HepG2 (cell line): ENCODE results near the gene LTB4R. TPM values are rescaled to one million over a fixed set of nuclear protein-coding genes. Genes with fewer than 3 reads are reported as not detected.
A peak's percentile ranks its signal among the peaks of the same experiment; 100 is the strongest.

Source experiments
- ATF7 ChIP-seq, 2 experiments: fragments of 450-650 bp in 1 of 2; sonication (generic) in 1 of 2; formaldehyde crosslinking in 1 of 2; IDR thresholded peaks; 2 replicates each; pipeline versions ENCODE4 v1.4.0 to v1.6.1; 2016 to 2020; ENCODE audit warnings: antibody characterized with exemption in 1 of 2, mild to moderate bottlenecking in 1 of 2, missing genetic modification reagents in 1 of 2
- GATAD2A ChIP-seq: IDR thresholded peaks from 2 replicates; pipeline ENCODE4 v1.6.1; 2016
- KLF11 ChIP-seq: IDR thresholded peaks from 2 replicates; pipeline ENCODE4 v1.6.1; 2016; ENCODE audit warnings: missing compliant biosample characterization
- MAF1 ChIP-seq: sonication (generic); formaldehyde crosslinking; IDR thresholded peaks from 2 replicates; pipeline ENCODE4 v1.5.0; 2020; ENCODE audit warnings: missing genetic modification reagents, borderline replicate concordance
- NCOR1 ChIP-seq: fragments of 200-600 bp; sonication (generic); IDR thresholded peaks from 2 replicates; pipeline ENCODE4 v1.7.0; 2017; ENCODE audit warnings: antibody characterized with exemption, low read length, borderline replicate concordance
- NFATC3 ChIP-seq: sonication (generic); formaldehyde crosslinking; IDR thresholded peaks from 2 replicates; pipeline ENCODE4 v1.5.1; 2020; ENCODE audit warnings: mild to moderate bottlenecking, missing genetic modification reagents
- PHB2 ChIP-seq: fragments of 450-650 bp; IDR thresholded peaks from 2 replicates; pipeline ENCODE4 v1.6.1; 2018; ENCODE audit not compliant: partially characterized antibody
- PHF21A ChIP-seq: sonication (generic); formaldehyde crosslinking; IDR thresholded peaks from 2 replicates; pipeline ENCODE4 v1.5.0; 2020; ENCODE audit warnings: mild to moderate bottlenecking, missing genetic modification reagents
- POLR2A ChIP-seq, 2 experiments: IDR thresholded peaks; 2 replicates each; pipeline ENCODE4 v1.6.1; 2011; ENCODE audit warnings: low read depth in 2 of 2, low read length in 2 of 2, mild to moderate bottlenecking in 1 of 2, moderate library complexity in 1 of 2; ENCODE audit not compliant: insufficient read depth in 1 of 2
- RBM39 ChIP-seq: fragments of 200-400 bp; formaldehyde crosslinking; IDR thresholded peaks from one replicate; pipeline ENCODE4 v1.6.1; 2018; ENCODE audit warnings: antibody characterized with exemption, mild to moderate bottlenecking, low read depth, low read length; ENCODE audit not compliant: poor library complexity, severe bottlenecking
- SP2 ChIP-seq: sonication (generic); formaldehyde crosslinking; IDR thresholded peaks from 2 replicates; pipeline ENCODE4 v1.5.1; 2020; ENCODE audit warnings: mild to moderate bottlenecking, missing genetic modification reagents
- TMF1 ChIP-seq: sonication (generic); formaldehyde crosslinking; IDR thresholded peaks from 2 replicates; pipeline ENCODE4 v1.8.1; 2022; ENCODE audit warnings: low read depth, missing genetic modification reagents
- TSC22D2 ChIP-seq: sonication (generic); formaldehyde crosslinking; IDR thresholded peaks from 2 replicates; pipeline ENCODE4 v1.5.1; 2020; ENCODE audit warnings: missing genetic modification reagents, mild to moderate bottlenecking, borderline replicate concordance
- ZFP1 ChIP-seq: IDR thresholded peaks from 2 replicates; pipeline ENCODE4 v1.6.1; 2016
- ZKSCAN5 ChIP-seq: sonication (generic); formaldehyde crosslinking; IDR thresholded peaks from 2 replicates; pipeline ENCODE4 v1.5.1; 2020; ENCODE audit warnings: mild to moderate bottlenecking, missing genetic modification reagents
- ZNF121 ChIP-seq: sonication (generic); formaldehyde crosslinking; IDR thresholded peaks from 2 replicates; pipeline ENCODE4 v1.5.0; 2020; ENCODE audit warnings: mild to moderate bottlenecking, missing genetic modification reagents
- ZNF230 ChIP-seq: sonication (generic); formaldehyde crosslinking; IDR thresholded peaks from 2 replicates; pipeline ENCODE4 v1.4.0; 2020; ENCODE audit warnings: mild to moderate bottlenecking, missing genetic modification reagents
- ZNF550 ChIP-seq: sonication (generic); formaldehyde crosslinking; IDR thresholded peaks from 2 replicates; pipeline ENCODE4 v1.4.0; 2020; ENCODE audit warnings: mild to moderate bottlenecking, missing genetic modification reagents, borderline replicate concordance
- ZNF562 ChIP-seq: sonication (generic); formaldehyde crosslinking; IDR thresholded peaks from 2 replicates; pipeline ENCODE4 v1.8.0; 2022; ENCODE audit warnings: missing genetic modification reagents, borderline replicate concordance
- polyA plus RNA-seq, 8 experiments: library from polyadenylated mRNA; depleted of rRNA in 3 of 8; stranded (reverse) in 7 of 8; unstranded in 1 of 8; fragments of >200 nt; fragmentation: Illumina TruSeq in 4 of 8; extraction: Trizol in 4 of 8; gene quantifications; 2 replicates each; pipeline versions ENCODE4 v1.2.1 to v1.2.3, GENCODE V29; 2011 to 2016; ENCODE audit warnings: low read depth in 4 of 8, missing spikeins in 1 of 8, mixed read lengths in 1 of 8; ENCODE audit not compliant: insufficient read depth in 1 of 8
- total RNA-seq, 5 experiments: library from RNA; depleted of rRNA; stranded (reverse); fragments of >200 nt; fragmentation: Illumina TruSeq; extraction: Trizol; gene quantifications; 2 replicates each; pipeline ENCODE4 v1.2.3, GENCODE V29; 2016; ENCODE audit warnings: low read depth in 1 of 5
- TF ChIP-seq, protein P1 (sequence below): sonication (generic); formaldehyde crosslinking; IDR thresholded peaks from 2 replicates; pipeline ENCODE4 v1.4.0; 2020; ENCODE audit warnings: mild to moderate bottlenecking, missing genetic modification reagents
- TF ChIP-seq, protein P2 (sequence below): sonication (generic); formaldehyde crosslinking; IDR thresholded peaks from 2 replicates; pipeline ENCODE4 v1.5.1; 2020; ENCODE audit warnings: missing genetic modification reagents, mild to moderate bottlenecking, borderline replicate concordance
- TF ChIP-seq, protein P3 (sequence below): sonication (generic); formaldehyde crosslinking; IDR thresholded peaks from 2 replicates; pipeline ENCODE4 v1.4.0; 2020; ENCODE audit warnings: missing genetic modification reagents

Gene LTB4R
- total and polyA plus RNA-seq, 2 of the 13 experiments (the other 11 are each of a cell fraction or from before 2014, with no cell fraction given) = 3.2 to 8.2 TPM

DNA sequence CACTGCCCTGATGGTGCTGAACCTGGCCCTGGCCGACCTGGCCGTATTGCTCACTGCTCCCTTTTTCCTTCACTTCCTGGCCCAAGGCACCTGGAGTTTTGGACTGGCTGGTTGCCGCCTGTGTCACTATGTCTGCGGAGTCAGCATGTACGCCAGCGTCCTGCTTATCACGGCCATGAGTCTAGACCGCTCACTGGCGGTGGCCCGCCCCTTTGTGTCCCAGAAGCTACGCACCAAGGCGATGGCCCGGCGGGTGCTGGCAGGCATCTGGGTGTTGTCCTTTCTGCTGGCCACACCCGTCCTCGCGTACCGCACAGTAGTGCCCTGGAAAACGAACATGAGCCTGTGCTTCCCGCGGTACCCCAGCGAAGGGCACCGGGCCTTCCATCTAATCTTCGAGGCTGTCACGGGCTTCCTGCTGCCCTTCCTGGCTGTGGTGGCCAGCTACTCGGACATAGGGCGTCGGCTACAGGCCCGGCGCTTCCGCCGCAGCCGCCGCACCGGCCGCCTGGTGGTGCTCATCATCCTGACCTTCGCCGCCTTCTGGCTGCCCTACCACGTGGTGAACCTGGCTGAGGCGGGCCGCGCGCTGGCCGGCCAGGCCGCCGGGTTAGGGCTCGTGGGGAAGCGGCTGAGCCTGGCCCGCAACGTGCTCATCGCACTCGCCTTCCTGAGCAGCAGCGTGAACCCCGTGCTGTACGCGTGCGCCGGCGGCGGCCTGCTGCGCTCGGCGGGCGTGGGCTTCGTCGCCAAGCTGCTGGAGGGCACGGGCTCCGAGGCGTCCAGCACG is 4.7 kb downstream of the LTB4R start (continued):
- TF ChIP-seq, protein P1, sequence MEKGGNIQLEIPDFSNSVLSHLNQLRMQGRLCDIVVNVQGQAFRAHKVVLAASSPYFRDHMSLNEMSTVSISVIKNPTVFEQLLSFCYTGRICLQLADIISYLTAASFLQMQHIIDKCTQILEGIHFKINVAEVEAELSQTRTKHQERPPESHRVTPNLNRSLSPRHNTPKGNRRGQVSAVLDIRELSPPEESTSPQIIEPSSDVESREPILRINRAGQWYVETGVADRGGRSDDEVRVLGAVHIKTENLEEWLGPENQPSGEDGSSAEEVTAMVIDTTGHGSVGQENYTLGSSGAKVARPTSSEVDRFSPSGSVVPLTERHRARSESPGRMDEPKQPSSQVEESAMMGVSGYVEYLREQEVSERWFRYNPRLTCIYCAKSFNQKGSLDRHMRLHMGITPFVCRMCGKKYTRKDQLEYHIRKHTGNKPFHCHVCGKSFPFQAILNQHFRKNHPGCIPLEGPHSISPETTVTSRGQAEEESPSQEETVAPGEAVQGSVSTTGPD = peak; percentile 74
- TF ChIP-seq ZFP1 (CRISPR knock-in tag) (peak; percentile 90), SP2 (CRISPR knock-in tag) (peak; percentile 61), NFATC3 (peak; percentile 76; the same call in 1 of the 2 replicates), MAF1 (CRISPR knock-in tag) (peak; percentile 95; the same call in 1 of the 2 replicates), ZNF562 (CRISPR knock-in tag) (no peak), TSC22D2 (no peak), KLF11 (CRISPR knock-in tag) (peak; percentile 88; the same call in 1 of the 2 replicates), TMF1 (peak; percentile 99), GATAD2A (CRISPR knock-in tag) (no peak), NCOR1 (no peak), RBM39 (peak; percentile 94), POLR2A (IDR thresholded peaks at IDR 0.05; ENCODE audit: insufficient read depth in 1 of 2, low read depth in 2 of 2, low read length in 2 of 2) (no peak; a peak in 2 of 4 replicates), PHB2 (no peak), ZNF550 (peak; percentile 96; the same call in 1 of the 2 replicates), ZKSCAN5 (CRISPR knock-in tag) (no peak), ZNF230 (peak; percentile 99), ZNF121 (CRISPR knock-in tag) (no peak), ATF7 (IDR thresholded peaks at IDR 0.05) (no peak), ATF7 (CRISPR knock-in tag; IDR thresholded peaks at IDR 0.05) (peak; percentile 91; the same call in 1 of the 2 replicates), PHF21A (peak; percentile 85)
- TF ChIP-seq, protein P2, sequence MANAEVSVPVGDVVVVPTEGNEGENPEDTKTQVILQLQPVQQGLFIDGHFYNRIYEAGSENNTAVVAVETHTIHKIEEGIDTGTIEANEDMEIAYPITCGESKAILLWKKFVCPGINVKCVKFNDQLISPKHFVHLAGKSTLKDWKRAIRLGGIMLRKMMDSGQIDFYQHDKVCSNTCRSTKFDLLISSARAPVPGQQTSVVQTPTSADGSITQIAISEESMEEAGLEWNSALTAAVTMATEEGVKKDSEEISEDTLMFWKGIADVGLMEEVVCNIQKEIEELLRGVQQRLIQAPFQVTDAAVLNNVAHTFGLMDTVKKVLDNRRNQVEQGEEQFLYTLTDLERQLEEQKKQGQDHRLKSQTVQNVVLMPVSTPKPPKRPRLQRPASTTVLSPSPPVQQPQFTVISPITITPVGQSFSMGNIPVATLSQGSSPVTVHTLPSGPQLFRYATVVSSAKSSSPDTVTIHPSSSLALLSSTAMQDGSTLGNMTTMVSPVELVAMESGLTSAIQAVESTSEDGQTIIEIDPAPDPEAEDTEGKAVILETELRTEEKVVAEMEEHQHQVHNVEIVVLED (CRISPR knock-in tag) = peak; percentile 73
- TF ChIP-seq, protein P3, sequence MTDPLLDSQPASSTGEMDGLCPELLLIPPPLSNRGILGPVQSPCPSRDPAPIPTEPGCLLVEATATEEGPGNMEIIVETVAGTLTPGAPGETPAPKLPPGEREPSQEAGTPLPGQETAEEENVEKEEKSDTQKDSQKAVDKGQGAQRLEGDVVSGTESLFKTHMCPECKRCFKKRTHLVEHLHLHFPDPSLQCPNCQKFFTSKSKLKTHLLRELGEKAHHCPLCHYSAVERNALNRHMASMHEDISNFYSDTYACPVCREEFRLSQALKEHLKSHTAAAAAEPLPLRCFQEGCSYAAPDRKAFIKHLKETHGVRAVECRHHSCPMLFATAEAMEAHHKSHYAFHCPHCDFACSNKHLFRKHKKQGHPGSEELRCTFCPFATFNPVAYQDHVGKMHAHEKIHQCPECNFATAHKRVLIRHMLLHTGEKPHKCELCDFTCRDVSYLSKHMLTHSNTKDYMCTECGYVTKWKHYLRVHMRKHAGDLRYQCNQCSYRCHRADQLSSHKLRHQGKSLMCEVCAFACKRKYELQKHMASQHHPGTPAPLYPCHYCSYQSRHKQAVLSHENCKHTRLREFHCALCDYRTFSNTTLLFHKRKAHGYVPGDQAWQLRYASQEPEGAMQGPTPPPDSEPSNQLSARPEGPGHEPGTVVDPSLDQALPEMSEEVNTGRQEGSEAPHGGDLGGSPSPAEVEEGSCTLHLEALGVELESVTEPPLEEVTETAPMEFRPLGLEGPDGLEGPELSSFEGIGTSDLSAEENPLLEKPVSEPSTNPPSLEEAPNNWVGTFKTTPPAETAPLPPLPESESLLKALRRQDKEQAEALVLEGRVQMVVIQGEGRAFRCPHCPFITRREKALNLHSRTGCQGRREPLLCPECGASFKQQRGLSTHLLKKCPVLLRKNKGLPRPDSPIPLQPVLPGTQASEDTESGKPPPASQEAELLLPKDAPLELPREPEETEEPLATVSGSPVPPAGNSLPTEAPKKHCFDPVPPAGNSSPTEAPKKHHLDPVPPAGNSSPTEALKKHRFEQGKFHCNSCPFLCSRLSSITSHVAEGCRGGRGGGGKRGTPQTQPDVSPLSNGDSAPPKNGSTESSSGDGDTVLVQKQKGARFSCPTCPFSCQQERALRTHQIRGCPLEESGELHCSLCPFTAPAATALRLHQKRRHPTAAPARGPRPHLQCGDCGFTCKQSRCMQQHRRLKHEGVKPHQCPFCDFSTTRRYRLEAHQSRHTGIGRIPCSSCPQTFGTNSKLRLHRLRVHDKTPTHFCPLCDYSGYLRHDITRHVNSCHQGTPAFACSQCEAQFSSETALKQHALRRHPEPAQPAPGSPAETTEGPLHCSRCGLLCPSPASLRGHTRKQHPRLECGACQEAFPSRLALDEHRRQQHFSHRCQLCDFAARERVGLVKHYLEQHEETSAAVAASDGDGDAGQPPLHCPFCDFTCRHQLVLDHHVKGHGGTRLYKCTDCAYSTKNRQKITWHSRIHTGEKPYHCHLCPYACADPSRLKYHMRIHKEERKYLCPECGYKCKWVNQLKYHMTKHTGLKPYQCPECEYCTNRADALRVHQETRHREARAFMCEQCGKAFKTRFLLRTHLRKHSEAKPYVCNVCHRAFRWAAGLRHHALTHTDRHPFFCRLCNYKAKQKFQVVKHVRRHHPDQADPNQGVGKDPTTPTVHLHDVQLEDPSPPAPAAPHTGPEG (CRISPR knock-in tag) = peak; percentile 98
